HL-60 (cell line): ENCODE measurements around the gene IFITM5.

ENCODE experiments used
- DNase-seq, 2 experiments: peaks; one replicate each; pipeline ENCODE4 v3.0.0-alpha.2; 2010 to 2020; ENCODE audit warnings: low read depth in 1 of 2, low spot score in 1 of 2
- H3K27ac ChIP-seq: fragments of 250-450 bp; sonication (Bioruptor Pico); replicated peaks from 2 replicates; pipeline ENCODE4 v1.5.1; 2020; ENCODE audit warnings: mild to moderate bottlenecking, moderate library complexity
- H3K27me3 ChIP-seq: fragments of 250-450 bp; sonication (Bioruptor Pico); 2 replicates; pipeline ENCODE4 v1.5.1; 2021; ENCODE audit warnings: mild to moderate bottlenecking, moderate library complexity; ENCODE audit not compliant: insufficient read depth, poor library complexity, severe bottlenecking
- H3K4me3 ChIP-seq: replicated peaks from 2 replicates; pipeline ENCODE4 v1.5.1; 2011; ENCODE audit warnings: mild to moderate bottlenecking, control low read depth, low read length; ENCODE audit not compliant: insufficient read depth
- CTCF ChIP-seq: IDR thresholded peaks from one replicate; pipeline ENCODE4 v1.5.1; 2011; ENCODE audit warnings: low read length, control low read depth, inconsistent platforms; ENCODE audit not compliant: insufficient read depth
- GABPA ChIP-seq: IDR thresholded peaks from 2 replicates; pipeline ENCODE4 v1.6.1; 2012; ENCODE audit warnings: low read depth
- POLR2AphosphoS5 ChIP-seq: IDR thresholded peaks from 2 replicates; pipeline ENCODE4 v1.6.1; 2012; ENCODE audit warnings: low read depth
- REST ChIP-seq: IDR thresholded peaks from 2 replicates; pipeline ENCODE4 v1.6.1; 2012; ENCODE audit warnings: low read depth; ENCODE audit not compliant: insufficient replicate concordance
- SPI1 ChIP-seq: IDR thresholded peaks from 2 replicates; pipeline ENCODE4 v1.6.1; 2012; ENCODE audit warnings: low read depth, mild to moderate bottlenecking, borderline replicate concordance

Gene IFITM5

GRCh38 chr11:253886-254270 is 45.4 kb downstream of the IFITM5 start:
- no peak overlapping the region for H3K4me3 ChIP-seq
- no peak for TF ChIP-seq REST
- no peak for TF ChIP-seq GABPA
- no peak for TF ChIP-seq POLR2AphosphoS5
- no peak for TF ChIP-seq CTCF
- TF ChIP-seq SPI1: no peak
- no peak for DNase-seq
- H3K27me3 ChIP-seq: no peaks in the 10 kb centered on the region
- no peak overlapping the region for H3K27ac ChIP-seq

- H3K4me3 ChIP-seq: no peak overlapping the region
- no peak for DNase-seq
- H3K27ac ChIP-seq: no peak overlapping the region
- TF ChIP-seq GABPA (no peak), POLR2AphosphoS5 (no peak; the same call in 1 of the 2 replicates), SPI1 (no peak)
- H3K27me3 ChIP-seq: no peaks in the 10 kb centered on the region
Measured at GRCh38 chr11:253160-253885, 46.0 kb downstream of the IFITM5 start.

- no peak overlapping the region for H3K4me3 ChIP-seq
- H3K27ac ChIP-seq: no peak overlapping the region
- no peaks in the 10 kb centered on the region for H3K27me3 ChIP-seq
- TF ChIP-seq POLR2AphosphoS5 (no peak), SPI1 (no peak), REST (no peak), GABPA (no peak), CTCF (no peak)
- no peak for DNase-seq
Measured at GRCh38 chr11:252666-253065, 46.7 kb downstream of the IFITM5 start.

GRCh38 chr11:251550-251949 is 47.8 kb downstream of the IFITM5 start:
- no peak for TF ChIP-seq POLR2AphosphoS5
- no peak for TF ChIP-seq CTCF
- TF ChIP-seq GABPA: no peak
- TF ChIP-seq SPI1: no peak
- TF ChIP-seq REST: no peak
- no peak for DNase-seq

More at GRCh38 chr11:251550-251949, 47.8 kb downstream of the IFITM5 start:
- no peak overlapping the region for H3K27ac ChIP-seq
- no peaks in the 10 kb centered on the region for H3K27me3 ChIP-seq
- no peak overlapping the region for H3K4me3 ChIP-seq
